HEK293 (cell line): ENCODE data around the gene FSTL4.
A peak's percentile ranks its signal among the peaks of the same experiment; 100 is the strongest.

Source experiments
- CTCF ChIA-PET: fragments of 350-600 bp; formaldehyde crosslinking; extraction: SDS; loops from one replicate; lab custom pipeline; 2021; ENCODE audit warnings: antibody characterized with exemption; lab: Yijun Ruan, JAX
- POLR2A ChIA-PET: fragments of 300-600 bp; formaldehyde crosslinking; extraction: SDS; loops from one replicate; lab custom pipeline; 2020; ENCODE audit warnings: antibody characterized with exemption, inconsistent platforms; lab: Yijun Ruan, JAX
- H3K27ac ChIP-seq: fragments of 200-500 bp; sonication (Bioruptor generic); 2 replicates; pipeline ENCODE4 v1.5.1; 2014; ENCODE audit warnings: low read depth, low read length, control low read depth, inconsistent platforms; ENCODE audit errors: extremely low read depth
- H3K36me3 ChIP-seq, 2 experiments: fragments of 200-500 bp in 1 of 2; sonication (Bioruptor generic) in 1 of 2; 1 replicate in 1 of 2; 2 replicates in 1 of 2; pipeline ENCODE4 v1.5.1; 2014 to 2017; ENCODE audit warnings: inconsistent platforms in 2 of 2, low read length in 2 of 2; ENCODE audit not compliant: control insufficient read depth in 2 of 2, insufficient read depth in 1 of 2
- H3K4me1 ChIP-seq: fragments of 200-500 bp; sonication (Bioruptor generic); 2 replicates; pipeline ENCODE4 v1.5.1; 2014; ENCODE audit warnings: mild to moderate bottlenecking, low read length, inconsistent platforms; ENCODE audit not compliant: control insufficient read depth, insufficient read depth
- H3K4me3 ChIP-seq: 2 replicates; pipeline ENCODE4 v1.5.1; 2011; ENCODE audit warnings: low read depth, mild to moderate bottlenecking, control low read depth, low read length, moderate library complexity
- H3K9me3 ChIP-seq: fragments of 200-500 bp; sonication (Bioruptor generic); 2 replicates; pipeline ENCODE4 v1.5.1; 2014; ENCODE audit warnings: low read depth, low read length, inconsistent platforms; ENCODE audit not compliant: control insufficient read depth, insufficient read depth
- MYNN ChIP-seq: fragments of 450-650 bp; formaldehyde crosslinking; IDR thresholded peaks from 2 replicates; pipeline ENCODE4 v1.5.1; 2016; ENCODE audit warnings: missing biosample characterization, missing genetic modification characterization, borderline replicate concordance
- OSR2 ChIP-seq: fragments of 450-650 bp; formaldehyde crosslinking; IDR thresholded peaks from 2 replicates; pipeline ENCODE4 v1.5.1; 2016; ENCODE audit warnings: missing biosample characterization, missing genetic modification characterization
- REST ChIP-seq: fragments of 450-650 bp; formaldehyde crosslinking; IDR thresholded peaks from 2 replicates; pipeline ENCODE4 v1.5.1; 2016; ENCODE audit warnings: missing biosample characterization, missing genetic modification characterization
- ZBTB21 ChIP-seq: fragments of 450-650 bp; formaldehyde crosslinking; IDR thresholded peaks from 2 replicates; pipeline ENCODE4 v1.5.1; 2017; ENCODE audit warnings: missing biosample characterization, missing genetic modification characterization
- ZEB2 ChIP-seq: fragments of 450-650 bp; formaldehyde crosslinking; IDR thresholded peaks from 2 replicates; pipeline ENCODE4 v1.5.1; 2016; ENCODE audit warnings: missing biosample characterization, missing genetic modification characterization
- ZFP37 ChIP-seq: fragments of 450-650 bp; formaldehyde crosslinking; IDR thresholded peaks from 2 replicates; pipeline ENCODE4 v1.5.1; 2016; ENCODE audit warnings: missing biosample characterization, missing genetic modification characterization
- ZFP69B ChIP-seq: fragments of 450-650 bp; formaldehyde crosslinking; IDR thresholded peaks from 2 replicates; pipeline ENCODE4 v1.5.1; 2016; ENCODE audit warnings: missing biosample characterization, missing genetic modification characterization
- ZIC2 ChIP-seq: fragments of 450-650 bp; formaldehyde crosslinking; IDR thresholded peaks from 2 replicates; pipeline ENCODE4 v1.5.1; 2016; ENCODE audit warnings: missing biosample characterization, missing genetic modification characterization
- ZNF148 ChIP-seq: fragments of 450-650 bp; formaldehyde crosslinking; IDR thresholded peaks from 2 replicates; pipeline ENCODE4 v1.5.0; 2017; ENCODE audit warnings: missing biosample characterization, missing genetic modification characterization, borderline replicate concordance
- ZNF335 ChIP-seq: fragments of 450-650 bp; formaldehyde crosslinking; conservative IDR thresholded peaks from 2 replicates; pipeline ENCODE4 v1.5.1; 2016; ENCODE audit warnings: missing biosample characterization, missing genetic modification characterization
- ZNF366 ChIP-seq: fragments of 450-650 bp; formaldehyde crosslinking; conservative IDR thresholded peaks from 2 replicates; pipeline ENCODE4 v1.5.1; 2016; ENCODE audit warnings: missing biosample characterization, missing genetic modification characterization
- ZNF394 ChIP-seq: fragments of 450-650 bp; formaldehyde crosslinking; IDR thresholded peaks from 2 replicates; pipeline ENCODE4 v1.5.1; 2016; ENCODE audit warnings: missing biosample characterization, missing genetic modification characterization, mild to moderate bottlenecking, moderate library complexity, borderline replicate concordance
- ZNF416 ChIP-seq: fragments of 450-650 bp; formaldehyde crosslinking; IDR thresholded peaks from 2 replicates; pipeline ENCODE4 v1.5.1; 2016; ENCODE audit warnings: missing biosample characterization, missing genetic modification characterization
- ZNF560 ChIP-seq: fragments of 450-650 bp; formaldehyde crosslinking; IDR thresholded peaks from 2 replicates; pipeline ENCODE4 v1.5.1; 2017; ENCODE audit warnings: missing biosample characterization, missing genetic modification characterization, borderline replicate concordance
- ZNF596 ChIP-seq: fragments of 450-650 bp; IDR thresholded peaks from 2 replicates; pipeline ENCODE4 v1.5.0; 2018; ENCODE audit warnings: missing biosample characterization, mild to moderate bottlenecking, missing genetic modification characterization, moderate library complexity
- ZNF629 ChIP-seq: fragments of 450-650 bp; formaldehyde crosslinking; IDR thresholded peaks from 2 replicates; pipeline ENCODE4 v1.5.1; 2017; ENCODE audit warnings: missing biosample characterization, missing genetic modification characterization
- ZNF660 ChIP-seq: fragments of 450-650 bp; IDR thresholded peaks from 2 replicates; pipeline ENCODE4 v1.5.1; 2018; ENCODE audit warnings: missing biosample characterization, mild to moderate bottlenecking, missing genetic modification characterization
- ZNF664 ChIP-seq: fragments of 450-650 bp; formaldehyde crosslinking; IDR thresholded peaks from 2 replicates; pipeline ENCODE4 v1.5.1; 2016; ENCODE audit warnings: missing biosample characterization, missing genetic modification characterization
- ZNF837 ChIP-seq: fragments of 450-650 bp; formaldehyde crosslinking; IDR thresholded peaks from 2 replicates; pipeline ENCODE4 v1.5.1; 2016; ENCODE audit warnings: missing biosample characterization, missing genetic modification characterization

Gene FSTL4

GRCh38 chr5:133637206-133637605 is 24.9 kb upstream of the FSTL4 start:
- TF ChIP-seq ZNF560 (tag by site-specific recombination) (no peak), ZNF416 (tag by site-specific recombination) (no peak), MYNN (tag by site-specific recombination) (no peak), ZNF664 (peak; percentile 90)
- Histone ChIP-seq H3K4me1 (no peaks in the 10 kb centered on the region), H3K27ac (no peak overlapping the region), H3K4me3 (no peak overlapping the region), H3K9me3 (no peaks in the 10 kb centered on the region), H3K36me3 (no peaks in the 10 kb centered on the region)
- CTCF ChIA-PET = interaction anchor here (1.1 kb wide), 1 partner anchor 118 kb away, joined by 3 read pairs; no protein-coding TSS in a partner anchor
- POLR2A ChIA-PET = no interaction called here

- no peaks in the 10 kb centered on the region for H3K36me3 ChIP-seq
- CTCF ChIA-PET = interaction anchor here (0.7 kb wide), 1 partner anchor 146 kb away, joined by 3 read pairs; no protein-coding TSS in a partner anchor
- H3K4me3 ChIP-seq = no peak overlapping the region
- H3K4me1 ChIP-seq = no peaks in the 10 kb centered on the region
- POLR2A ChIA-PET = no interaction called here
- no peak overlapping the region for H3K27ac ChIP-seq
- peak; percentile 60 for TF ChIP-seq ZNF629 (tag by site-specific recombination)
- no peak for TF ChIP-seq ZFP69B (tag by site-specific recombination)
- peak; percentile 20; the same call in 1 of the 2 replicates for TF ChIP-seq ZNF394 (tag by site-specific recombination)
- TF ChIP-seq ZNF148 (tag by site-specific recombination) = no peak
- 0 out of 2 replicates have a peak, but pooled peaks have one; percentile 27 for TF ChIP-seq ZNF366 (tag by site-specific recombination)
- peak; percentile 63; the same call in 1 of the 2 replicates for TF ChIP-seq ZEB2
- peak; percentile 45; the same call in 1 of the 2 replicates for TF ChIP-seq ZBTB21 (tag by site-specific recombination)
- TF ChIP-seq ZFP37 (tag by site-specific recombination) = no peak
- no peak for TF ChIP-seq ZNF837 (tag by site-specific recombination)
- TF ChIP-seq ZNF660 = peak; percentile 85; the same call in 1 of the 2 replicates
- TF ChIP-seq ZIC2 (tag by site-specific recombination) = peak; percentile 50; the same call in 1 of the 2 replicates
- 0 out of 2 replicates have a peak, but pooled peaks have one; percentile 14 for TF ChIP-seq ZNF335 (tag by site-specific recombination)
- no peak for TF ChIP-seq ZNF596
- TF ChIP-seq OSR2 (tag by site-specific recombination) = peak; percentile 64
- TF ChIP-seq REST = no peak
- TF ChIP-seq, all 188 proteins: peak for 9
- H3K9me3 ChIP-seq = no peaks in the 10 kb centered on the region
Observed at GRCh38 chr5:133635051-133635450, 22.7 kb upstream of the FSTL4 start.
